ENCODE data around the gene TENM4.

The TENM4 gene

DNA sequence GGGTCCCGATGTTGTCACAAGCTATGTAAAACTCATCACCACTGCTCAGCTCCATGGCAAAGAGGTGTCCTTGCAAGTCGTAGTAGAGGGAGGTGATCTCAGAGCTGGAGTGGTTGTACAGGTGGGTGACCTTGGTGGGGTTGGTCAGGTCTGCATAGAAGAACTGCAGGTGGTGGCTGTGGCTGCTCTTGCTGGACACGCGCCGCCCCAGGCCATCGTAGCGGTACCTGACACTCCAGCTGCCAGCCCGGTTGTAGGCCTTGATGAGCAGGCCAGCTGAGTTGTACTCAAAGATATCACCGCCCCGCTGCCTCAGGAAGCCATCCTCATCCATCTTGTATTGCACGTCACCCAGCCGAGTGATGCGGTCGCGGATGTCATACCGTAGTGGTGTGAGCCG, 771.6 kb downstream of the TENM4 start:
- DNase-seq, result no peak

DNA sequence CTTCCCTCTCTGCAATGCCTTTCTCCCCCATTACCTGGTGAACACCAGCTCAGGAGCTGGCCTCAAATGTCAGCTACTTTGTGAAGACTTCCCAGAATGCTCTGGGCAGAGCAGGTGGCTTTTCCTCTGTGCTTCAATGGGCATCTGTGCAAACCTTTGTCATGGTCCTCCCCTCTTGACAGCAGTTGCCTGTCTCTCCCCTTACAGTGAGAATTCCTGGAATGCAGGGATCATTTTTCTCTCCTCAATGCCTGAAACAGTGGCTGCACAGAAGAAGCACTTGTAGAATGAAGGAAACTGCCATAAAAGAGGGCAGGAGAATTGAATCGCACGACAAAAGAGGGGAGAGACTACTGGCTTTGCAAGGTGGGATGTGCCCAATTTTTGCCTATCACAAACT, 773.4 kb downstream of the TENM4 start:
- DNase-seq, result no peak

DNA sequence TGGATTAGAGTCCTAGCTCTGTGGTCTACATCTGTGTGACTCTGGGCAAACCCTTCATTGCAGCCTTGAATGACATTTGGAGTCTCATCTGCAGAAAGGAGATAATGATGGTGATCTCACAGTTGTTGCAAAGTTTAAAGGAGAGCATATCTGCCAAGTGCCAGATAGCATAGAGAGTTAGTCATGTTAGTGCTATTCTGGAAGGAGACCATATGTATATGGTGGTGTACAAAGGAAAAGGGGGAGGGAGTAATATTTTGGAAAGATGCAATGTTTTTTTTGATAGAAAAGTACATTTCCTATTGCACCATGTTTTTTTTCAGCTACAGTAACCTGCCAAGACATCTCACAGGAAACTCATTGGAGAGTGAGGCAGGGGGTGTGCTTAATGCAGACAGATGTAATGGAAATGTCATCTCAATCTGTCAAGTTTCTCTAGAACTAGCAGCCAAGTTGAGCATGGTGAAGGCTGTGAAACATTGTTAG, 774.1 kb downstream of the TENM4 start:
- DNase-seq, result no peak

DNA sequence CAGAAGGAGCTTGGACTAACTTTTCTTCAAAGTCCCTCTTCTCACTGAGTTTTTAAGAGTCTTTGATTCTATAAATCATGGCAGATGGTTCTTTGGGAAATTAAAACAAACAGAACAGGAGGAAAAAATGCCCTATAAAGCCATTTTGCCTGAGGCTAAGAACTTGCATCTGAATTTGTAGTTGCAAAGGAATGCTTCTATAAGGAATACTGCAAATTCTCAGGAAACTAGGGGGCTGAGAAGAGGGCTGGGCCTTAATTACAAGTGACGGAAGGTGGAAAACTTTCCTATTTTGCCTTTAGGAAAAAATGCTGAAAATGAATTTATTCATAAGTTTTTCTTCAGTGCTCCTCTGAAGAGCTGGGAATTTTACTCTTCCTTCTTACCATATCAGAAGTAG, 776.2 kb downstream of the TENM4 start:
- no peak for DNase-seq

DNA sequence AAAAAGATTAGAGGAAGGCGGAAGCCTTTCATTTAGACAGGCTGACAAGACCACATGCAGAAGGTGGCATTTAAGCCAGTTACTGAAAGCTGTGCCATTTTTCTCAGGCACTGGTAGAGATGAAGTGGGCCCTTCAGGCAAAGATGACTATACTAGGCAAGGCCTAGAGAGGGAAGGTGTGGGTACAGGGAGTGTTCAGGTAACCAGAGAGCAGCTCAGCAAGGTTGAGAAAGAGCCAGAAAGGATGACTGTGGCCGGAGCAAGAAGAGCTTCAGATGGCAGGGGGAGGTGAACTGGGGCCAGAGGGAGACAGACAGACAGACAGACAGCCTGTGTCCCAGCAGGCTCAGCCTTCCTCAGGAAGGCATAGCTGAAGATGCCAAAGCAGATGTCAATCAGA, 778.0 kb downstream of the TENM4 start:
- DNase-seq, result no peak

DNA sequence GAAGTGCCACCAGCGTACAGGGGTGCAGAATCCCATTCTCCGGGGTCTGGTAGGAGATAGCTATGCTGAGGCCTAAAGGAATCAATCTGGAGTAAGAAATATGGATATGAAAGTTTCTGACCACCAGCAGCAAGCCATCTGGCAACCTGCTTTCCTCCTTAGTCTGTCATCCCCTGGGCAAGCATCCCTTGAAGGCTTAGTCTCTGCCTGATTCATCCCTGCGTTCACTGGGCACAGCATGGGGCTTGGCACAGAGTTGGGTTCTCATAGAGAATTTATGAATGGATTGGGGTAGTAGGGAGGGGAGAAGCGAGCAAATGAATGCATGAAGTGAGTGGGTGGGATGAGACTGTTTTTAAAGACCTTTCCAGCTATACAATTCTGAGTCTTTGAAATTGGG, 780.4 kb downstream of the TENM4 start:
- DNase-seq, result no peak

DNA sequence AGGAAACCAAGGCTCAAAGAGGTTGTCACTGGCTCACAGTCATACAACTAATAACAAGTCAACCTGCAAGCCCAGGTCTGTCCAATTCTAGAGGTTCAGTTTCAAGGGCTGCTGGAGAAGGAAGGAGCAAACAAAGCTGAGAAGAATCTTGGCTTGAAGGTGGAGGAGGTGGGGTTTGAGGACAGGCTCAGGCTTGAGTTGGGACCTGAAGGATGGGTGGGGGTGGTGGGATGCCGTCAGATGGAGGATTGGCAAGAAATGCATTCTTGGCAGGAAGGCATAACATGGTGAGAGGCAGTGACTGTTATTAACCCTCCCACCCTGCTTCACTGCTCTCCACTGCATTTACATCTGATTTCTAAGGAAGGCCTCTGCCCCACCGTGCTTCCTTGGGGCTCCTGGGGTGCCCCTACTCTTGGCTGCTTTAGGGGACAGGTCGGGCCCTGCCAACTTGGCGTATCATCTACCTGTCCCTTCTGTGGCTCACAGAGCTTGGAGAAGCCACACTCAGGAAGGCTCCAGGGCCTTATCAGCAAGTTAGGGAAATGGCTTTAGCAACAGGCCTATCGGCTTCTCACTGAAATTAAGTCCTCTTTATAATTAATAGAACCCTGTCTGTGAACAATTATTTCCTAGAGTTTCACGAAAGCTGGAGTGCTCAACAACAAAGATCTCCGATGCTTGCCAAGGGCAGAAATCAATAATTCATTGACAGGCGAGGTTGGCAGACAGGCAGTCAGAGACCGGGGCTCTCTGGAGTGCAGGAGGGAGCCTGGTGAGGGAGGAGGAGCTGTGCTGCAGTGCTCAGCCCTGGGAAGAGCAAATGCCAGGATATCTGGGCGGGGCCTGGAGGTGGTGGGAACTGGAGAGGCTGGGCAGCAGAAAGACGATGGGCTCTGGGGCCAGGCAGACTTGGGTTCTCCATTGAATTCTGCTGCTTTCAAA, 781.2 kb downstream of the TENM4 start:
- no peak for DNase-seq

DNA sequence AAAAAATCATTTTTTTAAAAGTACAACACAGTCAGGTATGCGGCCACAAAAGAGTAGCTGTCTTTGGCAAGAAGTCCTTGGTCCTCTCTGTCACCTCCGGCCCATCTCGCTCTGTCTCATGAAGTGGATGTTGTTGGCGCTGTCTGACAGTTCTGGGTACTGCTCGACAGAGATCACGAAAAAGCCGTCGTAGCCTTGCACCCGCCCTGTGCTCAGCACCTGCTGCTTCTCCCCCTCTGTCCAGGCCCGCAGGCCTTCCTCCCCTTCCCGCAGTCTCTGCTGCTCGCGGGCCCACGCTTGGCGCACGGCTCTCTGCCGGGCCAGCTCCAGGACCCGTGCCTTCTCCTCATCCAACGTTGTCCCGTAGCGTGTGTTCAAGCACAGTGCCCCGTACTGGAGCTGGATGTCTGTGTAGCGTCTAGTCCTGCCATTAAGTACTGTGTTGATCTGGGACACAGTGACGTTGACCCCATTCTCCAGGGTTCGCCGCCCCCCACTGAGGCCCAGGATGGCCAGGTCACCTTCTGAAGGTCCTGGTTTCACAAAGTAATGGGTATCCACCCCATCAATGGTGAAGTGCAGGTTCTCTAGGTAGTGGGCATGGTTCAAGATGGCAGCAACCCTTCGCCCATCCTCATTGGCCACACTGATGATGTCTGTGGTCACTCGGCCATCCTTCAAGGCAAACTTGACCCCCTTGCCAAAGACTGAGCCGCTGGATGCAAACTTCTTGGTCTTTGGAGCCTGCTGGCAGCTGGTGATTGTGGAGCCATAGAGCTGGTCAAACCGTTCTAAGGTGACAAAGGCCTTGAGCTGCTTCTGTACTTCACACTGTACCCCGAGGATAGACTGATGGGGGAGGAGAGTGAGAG, 782.6 kb downstream of the TENM4 start:
- no peak for DNase-seq

DNA sequence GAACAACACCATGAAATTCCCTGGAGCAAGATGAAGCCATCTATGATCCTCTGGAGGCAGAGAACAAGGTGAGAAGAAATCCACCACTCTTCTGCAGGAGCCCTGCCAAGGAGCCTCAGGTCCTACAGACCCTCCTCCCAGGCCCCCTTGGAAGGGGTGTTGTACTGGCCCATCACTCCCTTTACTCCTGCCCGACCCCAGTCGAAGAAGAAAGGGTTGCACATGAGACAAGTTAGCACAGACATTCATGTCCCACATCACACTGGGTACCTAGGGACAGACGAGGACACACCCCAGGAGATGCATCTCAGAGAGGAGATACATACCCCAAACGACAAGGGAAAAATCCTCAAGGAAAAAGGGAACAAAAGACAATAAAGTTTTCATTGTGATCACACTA, 783.4 kb downstream of the TENM4 start:
- DNase-seq, result no peak

DNA sequence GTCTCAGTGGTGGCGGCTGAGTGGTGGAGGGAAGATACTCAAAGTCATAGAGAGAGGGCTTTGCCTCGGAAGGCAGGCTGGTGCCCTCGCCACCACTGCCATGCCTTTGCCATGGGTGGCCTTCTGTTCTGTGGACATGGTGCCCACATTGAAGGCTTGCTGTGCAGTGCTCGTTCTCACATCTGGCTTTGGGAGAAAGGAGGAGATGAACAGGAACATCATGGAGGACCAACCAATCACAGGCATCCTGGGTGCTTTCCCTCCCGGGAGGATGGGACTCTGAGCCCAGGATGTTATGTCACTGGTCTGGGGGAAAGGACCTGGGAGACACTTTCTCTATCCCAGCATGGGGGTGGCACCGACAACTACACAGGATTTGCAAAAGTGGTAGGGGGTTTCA, 783.8 kb downstream of the TENM4 start:
- no peak for DNase-seq

DNA sequence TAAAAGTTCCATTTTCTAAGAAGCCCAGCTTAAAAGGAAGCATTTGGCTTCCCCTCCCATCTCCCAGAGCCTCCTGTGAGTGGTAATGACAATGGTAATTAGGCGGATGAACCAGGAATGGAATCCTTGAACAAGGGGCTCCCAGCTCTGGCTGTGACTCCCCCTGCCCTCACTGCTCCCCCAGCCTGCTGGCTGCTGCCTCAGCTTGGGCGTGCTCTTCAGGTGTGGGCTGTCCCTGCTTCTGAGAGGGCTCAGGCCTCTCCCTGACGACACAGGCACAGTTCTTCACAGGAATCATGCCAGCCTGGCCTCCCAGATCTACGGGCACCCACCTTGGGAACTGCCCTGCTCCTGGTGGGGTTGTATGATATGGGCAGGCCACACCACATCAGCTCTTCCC, 784.5 kb downstream of the TENM4 start:
- DNase-seq, result no peak

DNA sequence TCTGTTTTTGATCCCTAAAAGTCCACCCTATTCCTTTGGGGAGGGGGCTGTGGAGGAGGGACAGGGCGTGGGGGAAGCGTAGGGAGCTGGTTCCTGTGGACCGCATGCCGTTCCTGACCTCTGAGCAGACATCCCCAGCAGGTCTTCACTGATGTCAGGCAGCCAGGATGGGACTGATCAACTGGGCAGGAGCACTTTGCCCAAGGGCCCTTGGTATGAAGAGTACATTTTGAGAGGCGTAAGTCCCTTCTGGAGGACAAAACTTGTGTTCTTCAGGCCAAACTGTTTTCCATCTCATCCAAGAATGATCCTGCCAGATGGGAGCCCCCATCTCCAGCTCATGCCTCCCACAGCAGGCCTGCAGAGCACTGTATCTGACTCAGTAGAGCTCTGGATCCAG, 785.3 kb downstream of the TENM4 start:
- no peak for DNase-seq

DNA sequence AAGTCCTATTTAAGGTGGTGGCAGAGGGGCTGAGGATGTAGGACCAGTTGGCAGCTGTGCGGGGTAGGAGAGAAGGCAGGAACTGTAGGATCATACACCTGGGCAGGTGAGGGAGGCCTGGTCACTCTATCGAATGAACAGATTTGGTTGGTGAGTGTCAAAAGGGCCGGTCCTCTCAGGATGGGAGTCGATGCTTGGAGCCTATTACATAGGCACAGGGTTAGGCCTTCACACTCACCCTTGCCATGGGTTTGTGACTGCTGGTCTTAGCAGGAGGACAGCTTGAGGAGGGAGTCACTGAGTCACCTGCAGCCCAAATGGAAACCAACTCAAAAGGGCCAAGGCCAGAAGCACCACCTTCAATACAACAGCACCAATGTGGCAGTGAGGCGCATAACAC, 786.0 kb downstream of the TENM4 start:
- no peak for DNase-seq

DNA sequence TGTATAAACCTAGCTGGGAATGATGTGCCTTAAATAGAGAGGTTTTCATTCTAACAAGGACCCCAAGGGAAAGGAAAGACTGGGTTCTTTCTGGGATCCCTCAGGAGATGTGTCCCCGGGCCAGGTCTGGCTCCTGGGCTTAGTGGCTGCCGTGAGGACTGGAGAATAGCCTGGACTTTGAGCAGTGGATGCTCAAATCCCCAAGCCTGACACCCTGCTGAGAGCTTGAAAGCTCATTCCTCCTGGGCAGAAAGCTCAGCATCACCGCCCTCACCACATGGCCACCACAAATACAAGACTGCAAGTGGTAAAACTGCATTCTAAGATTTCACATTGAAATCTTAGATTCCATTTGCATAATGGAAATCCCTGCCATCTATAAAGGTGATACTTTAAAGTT, 786.8 kb downstream of the TENM4 start:
- no peak for DNase-seq

DNA sequence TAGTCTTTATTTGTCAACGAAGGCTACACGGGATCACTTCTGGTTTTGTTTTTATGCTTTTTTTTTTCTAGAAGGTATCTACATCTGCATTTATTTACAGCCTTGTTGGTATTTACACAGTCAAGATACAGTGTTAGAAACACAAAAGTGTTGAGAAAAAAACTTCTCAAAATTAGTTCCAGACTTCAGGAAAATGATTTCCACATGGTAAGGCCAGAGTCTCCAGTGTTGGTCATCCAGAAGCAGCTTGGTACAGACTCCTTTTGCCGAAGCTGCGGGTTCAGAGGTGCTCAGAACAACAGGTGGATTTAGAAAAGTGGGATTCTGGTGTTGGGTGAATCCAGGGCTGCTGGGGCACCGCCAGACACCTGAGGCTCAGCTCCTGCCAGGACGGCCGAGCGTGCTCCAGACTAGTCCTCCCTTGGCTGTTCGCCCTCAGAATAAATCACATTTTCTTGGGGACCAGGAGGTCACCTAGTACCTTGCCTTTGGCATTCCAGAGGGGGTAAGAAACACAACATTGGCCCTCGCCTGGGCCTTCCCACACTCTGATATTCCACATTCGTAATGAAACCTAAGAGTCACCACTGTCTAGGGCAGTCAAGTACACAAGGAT, 787.4 kb downstream of the TENM4 start:
- no peak for DNase-seq

DNA sequence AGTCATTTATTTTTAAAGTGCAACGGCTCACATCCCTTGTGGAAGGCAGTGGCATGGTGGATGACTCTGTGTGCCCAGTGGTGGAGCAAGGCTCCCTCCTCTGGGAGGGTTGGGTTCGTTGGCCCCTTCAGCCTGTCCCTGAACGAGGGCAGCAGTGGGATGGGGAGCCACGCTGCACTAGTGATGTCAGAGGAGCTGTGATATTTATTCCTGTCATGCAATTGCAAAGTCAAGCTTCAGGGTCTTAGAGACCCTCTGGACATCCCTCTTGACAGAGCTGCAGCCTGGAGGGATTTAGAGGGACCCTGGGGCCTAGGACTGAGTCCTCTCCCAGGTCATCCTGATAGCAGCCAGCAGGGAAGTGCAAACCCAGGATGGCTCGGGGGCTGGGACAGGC, 788.0 kb downstream of the TENM4 start:
- no peak for DNase-seq

DNA sequence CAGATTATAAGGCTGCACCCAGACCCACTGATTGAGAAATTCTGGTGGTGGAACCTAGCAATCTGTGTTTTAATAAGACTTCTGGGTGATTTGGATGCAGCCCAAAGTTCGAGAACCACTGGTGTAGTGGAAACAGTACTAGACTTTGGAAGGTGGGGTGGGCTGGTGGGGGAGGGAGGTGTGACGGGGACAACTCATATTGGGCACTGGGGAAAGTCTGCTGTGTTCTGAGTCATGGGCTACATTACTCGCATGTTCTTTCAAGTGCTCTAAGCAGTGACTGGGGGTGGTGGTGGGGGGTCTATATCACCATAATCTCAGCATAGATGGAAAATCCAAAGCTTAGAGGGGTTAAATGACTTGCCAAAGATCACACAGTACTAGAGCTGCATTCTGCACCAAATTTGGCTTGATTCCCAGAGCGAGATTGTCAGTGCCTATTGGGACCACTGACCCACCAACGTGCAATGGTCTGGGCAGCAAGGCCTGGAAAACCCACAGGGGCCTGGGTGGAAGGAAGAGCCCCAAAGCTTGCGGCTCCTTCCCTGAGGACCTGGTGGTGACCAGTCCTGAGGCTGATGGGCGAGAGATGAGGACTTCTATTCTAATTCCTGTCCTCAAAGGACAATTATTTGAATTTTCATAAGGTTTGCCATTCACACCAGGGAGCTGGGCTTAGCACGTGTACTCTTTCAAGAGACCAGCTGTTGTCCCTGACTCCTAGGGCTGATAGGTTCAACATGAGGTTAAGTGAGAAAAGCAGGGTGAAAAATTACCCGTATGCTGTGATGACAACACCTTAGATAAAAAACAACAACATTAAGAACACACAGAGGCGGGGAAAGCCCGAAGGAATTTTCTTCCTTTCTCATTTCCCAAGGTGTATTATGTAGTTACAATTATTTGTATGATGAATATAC, 788.6 kb downstream of the TENM4 start:
- no peak for DNase-seq

DNA sequence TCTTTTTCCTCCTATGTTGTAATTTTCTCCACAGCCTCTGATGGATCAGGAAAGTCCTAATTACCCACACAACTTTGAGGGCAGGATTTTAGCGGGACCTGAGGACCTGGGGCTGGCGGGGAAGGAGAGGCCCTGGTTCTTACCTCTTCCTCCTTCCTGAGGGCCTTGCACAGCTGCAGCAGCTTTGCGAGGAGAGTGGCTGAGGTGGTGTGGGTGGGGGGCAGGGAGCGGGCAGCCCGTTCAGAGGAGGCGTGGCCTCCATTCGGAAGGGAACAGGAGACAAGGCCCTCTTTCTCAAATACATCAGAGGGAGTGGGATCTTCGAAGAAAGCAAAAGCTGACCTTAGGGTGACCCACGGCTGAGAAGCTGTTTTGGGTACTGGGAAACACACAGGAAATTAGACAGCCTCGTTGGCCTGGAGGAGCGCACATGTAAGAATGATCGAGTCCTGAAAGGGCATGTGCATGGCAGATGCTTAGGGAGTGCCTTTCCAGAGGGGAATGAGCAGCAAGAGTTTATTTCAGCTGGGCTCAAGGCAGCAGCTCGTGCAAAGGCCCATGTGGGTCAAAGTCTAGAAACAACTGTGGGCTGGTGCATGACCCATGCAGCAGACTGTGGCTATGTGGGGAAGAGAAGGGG, 789.6 kb downstream of the TENM4 start:
- DNase-seq, result no peak

DNA sequence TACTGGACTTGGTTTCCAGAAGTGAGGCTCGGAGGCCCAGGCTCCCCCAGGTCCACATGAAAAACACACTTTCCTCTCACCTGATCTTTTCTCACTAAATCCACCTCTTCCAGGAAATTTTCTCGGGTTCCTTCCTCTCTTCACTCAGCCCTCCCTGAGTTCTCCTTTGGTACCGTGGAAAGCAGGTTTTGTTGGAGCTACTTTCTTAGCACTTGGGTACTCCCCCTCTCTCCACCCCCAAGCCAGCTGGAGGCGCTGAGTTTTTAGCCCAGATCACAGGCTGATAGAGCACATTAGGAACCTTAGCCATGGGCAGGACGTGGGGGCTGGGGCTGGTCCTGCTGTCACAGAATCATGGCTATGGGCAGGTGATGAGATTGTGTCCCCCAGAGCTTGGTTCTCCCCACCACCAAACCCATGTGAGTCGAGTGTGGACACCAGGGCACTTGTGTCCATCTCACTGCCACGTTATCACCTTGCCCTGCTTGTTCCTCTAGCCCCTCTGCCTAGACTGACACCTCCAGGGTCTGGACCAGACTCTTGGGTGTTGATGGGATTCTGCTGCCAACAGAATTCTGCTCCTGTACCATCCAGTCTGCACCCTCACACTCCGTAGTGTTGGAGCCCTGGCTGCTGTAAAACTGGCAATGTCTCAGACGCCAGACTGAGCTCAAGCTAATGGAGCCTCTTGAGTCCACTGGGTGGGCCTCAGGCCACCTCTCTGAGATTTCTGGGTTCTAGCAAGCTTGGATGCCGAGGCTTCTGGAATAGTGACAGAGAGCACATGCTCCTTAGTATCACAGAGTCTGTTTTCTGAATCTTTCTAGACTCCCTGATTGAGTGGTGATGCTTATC, 791.2 kb downstream of the TENM4 start:
- DNase-seq, result no peak

DNA sequence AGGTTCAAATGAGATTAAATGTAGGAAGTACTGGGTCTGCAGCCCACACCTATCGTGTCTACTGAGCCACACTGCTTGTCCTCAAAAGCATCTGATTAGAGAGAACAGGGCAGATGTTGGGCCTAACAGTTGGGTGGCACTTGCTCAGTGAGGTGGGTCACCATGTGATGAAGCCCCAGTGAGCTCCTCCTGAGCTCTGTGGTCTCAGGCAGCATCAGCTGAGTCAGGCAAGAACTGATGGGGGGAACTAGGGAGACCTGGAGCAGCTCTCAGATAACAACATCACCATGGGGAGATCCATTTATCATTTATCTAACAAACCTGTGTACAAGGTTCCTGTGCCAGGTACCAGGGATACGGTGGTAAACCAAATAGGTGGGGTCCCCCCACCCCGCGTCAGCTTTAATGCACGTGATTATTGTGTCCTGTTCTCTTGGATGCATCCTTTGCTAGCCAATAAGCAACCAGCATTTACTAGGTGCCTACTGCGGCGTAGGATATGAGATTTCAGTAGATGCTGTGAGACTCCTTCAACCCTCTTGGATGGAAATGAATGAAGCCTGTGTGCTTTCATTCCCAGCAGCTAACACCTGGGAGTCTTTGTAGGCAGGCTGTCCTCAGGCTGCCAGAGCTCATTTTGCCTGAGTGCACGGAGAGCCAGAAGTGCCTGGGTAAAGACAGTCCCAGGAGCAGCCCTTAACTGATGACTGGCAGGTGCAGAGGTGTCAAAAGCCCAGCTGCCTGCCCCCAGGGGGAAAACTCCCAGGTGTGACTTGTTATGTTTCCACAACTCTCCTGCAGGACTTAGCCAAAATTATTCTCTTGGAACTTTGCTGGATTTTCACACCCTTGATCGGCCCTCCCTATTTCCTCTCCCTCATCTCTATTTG, 792.6 kb downstream of the TENM4 start:
- DNase-seq, result no peak

Measured in inflammatory macrophage treated with lipopolysaccharide for 1 hour (primary cell).